HG03135 (cell line): ENCODE data around the gene SLCO3A1.

Experiments
- ATAC-seq: cut with Tn5 transposase; IDR thresholded peaks from one replicate; pipeline ENCODE4 v1.9.1; 2021; ENCODE audit warnings: mild to moderate bottlenecking, moderate library complexity; ENCODE audit not compliant: unreplicated experiment

SLCO3A1 gene

DNA sequence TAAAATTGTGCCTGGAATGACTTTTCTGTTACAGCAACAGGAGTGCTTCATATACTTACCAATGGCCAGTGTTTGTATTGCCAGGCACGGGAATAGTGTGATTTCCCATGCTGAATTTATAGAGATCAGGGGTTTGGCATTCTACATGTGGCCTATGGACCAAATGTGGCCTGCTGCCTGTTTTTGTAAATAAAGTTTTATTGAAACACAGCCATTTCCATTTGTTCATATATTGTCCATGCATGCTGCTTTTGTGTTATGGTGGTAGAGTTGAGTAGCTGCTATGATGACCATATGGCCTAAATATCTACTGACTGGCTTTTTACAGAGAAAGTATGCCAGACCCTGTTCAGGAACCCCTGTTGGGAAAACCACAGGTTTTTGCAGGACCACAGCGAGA is 55.6 kb downstream of the SLCO3A1 start:
- ATAC-seq: no peak

DNA sequence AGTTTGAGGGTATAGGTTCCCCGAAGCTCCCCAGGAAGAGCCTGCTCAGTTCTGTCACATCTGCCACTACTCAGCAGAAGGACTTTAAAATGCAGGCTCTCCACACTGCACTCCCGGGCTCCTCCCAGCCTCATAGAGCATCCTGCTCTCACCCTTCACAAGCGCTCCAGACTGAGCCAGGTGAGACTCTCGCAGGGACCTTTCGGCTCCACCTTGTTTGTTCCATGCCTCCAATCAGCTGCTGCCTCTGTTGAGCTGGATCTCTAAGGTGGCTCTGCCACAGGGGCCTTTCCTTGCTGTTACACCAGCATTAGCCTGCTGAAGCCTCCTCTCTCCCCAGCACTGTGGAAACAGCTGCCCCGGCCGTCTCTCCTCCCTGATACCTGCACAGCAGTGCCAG is 56.1 kb downstream of the SLCO3A1 start:
- no peak for ATAC-seq

DNA sequence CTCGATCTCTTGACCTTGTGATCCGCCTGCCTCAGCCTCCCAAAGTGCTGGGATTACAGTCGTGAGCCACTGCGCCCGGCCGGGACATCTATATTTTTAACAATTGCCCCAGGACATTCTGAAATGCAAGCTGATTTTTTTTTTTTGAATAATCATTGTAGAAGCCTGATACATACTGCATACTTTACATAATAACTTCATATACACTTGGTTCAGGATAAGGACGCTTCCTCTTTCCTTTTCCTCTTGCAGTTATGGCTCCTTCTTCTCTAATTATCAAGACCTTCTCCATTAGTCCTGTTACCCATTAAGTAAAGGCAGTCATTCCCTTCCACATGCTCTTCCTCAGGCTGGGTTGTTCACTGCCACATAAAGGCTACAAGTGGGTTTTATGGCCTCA is 58.3 kb downstream of the SLCO3A1 start:
- ATAC-seq: no peak

DNA sequence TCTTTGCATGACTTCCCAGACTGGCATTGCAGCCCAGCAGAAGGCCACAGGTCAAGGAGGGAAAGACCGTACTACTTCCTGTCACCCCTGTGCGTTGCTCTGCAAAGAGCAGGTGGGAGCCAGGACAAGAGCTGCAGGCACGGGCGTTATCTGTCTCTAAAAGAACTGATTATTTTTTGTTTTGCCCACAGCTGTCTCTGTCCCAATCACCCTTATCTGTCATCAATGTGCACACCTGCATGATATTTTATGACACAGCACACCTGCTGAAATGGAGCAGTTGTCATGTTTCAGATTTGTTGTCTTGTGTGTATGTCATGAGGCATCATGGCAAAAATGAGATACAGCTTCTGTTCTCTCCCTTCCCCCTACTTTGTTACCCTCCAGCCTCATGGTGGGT is 58.8 kb downstream of the SLCO3A1 start:
- no peak for ATAC-seq

DNA sequence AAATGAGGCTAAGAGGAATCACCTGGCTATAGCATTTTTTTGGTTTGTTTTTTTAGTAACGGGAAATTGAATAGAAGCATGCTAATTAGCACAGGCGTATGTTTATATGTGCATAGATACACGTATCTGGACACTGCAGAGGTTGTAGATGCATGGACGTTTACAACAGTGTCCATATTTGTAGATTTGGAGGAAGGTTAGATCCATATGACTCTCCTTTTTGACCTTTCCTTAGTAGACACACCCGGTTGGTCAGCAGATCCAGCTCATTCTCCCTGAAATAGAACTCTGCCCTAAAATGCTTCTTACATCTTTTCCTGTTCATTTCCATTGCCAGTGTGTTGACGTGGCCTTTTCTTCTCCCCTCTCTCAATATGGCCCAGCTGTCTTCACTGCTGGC is 60.1 kb downstream of the SLCO3A1 start:
- no peak for ATAC-seq

DNA sequence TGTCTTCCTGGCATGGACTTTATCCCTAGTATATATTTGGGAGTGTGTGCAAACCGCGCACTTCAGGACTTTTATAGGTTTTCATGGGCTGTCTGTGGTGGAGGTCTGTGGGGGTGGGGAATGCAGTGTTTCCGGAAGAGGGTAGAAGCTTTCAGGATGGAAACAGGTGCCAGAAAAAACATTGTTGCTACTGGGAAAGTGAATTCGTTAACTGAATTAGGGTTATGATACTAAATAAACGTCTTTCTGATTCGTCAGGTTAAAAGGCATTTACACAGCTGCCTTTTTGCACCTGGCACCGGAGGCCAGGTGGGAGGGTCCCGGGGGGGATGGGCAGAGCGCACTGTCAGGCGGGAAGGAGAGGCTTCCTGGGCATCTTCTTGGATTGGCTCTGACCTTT is 62.1 kb downstream of the SLCO3A1 start:
- ATAC-seq: no peak

DNA sequence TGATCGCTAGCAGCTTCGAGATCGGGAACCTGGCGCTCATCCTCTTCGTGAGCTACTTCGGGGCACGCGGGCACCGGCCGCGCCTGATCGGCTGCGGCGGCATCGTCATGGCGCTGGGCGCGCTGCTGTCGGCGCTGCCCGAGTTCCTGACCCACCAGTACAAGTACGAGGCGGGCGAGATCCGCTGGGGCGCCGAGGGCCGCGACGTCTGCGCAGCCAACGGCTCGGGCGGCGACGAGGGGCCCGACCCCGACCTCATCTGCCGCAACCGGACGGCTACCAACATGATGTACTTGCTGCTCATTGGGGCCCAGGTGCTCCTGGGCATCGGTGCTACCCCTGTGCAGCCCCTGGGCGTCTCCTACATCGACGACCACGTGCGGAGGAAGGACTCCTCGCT is 62.5 kb downstream of the SLCO3A1 start:
- ATAC-seq: no peak

DNA sequence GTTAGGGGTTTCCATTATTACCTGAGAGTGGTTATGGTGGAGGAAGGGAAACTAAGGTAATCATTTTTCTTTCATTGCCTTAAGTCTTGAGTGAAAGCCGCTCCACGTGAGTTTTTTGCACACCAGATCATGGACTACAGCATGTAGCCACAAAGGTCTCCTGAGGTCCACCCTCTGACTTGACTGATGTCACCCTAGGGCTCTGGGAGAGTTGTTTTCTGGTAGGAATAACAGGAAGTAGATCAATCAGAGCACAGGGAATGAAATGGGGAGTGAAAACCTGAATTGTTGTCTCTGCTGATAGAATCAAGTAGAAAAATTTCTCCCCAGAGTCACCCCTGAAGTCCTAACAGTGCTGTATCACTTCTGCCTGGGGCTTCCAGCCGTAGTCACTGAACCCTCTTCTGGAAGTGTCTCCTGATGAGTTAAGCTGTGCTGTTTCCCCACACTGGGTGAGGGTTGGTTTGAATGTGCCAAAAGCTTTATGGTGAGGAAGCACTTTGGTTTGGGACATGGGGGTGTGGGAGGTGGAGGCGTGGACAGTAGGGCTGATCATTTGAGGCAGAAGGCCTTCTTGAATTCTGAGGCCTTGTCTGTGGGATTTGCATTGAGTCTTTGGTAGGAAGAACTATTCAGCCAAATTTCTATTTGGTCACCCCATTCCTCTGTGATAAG is 64.3 kb downstream of the SLCO3A1 start:
- no peak for ATAC-seq

DNA sequence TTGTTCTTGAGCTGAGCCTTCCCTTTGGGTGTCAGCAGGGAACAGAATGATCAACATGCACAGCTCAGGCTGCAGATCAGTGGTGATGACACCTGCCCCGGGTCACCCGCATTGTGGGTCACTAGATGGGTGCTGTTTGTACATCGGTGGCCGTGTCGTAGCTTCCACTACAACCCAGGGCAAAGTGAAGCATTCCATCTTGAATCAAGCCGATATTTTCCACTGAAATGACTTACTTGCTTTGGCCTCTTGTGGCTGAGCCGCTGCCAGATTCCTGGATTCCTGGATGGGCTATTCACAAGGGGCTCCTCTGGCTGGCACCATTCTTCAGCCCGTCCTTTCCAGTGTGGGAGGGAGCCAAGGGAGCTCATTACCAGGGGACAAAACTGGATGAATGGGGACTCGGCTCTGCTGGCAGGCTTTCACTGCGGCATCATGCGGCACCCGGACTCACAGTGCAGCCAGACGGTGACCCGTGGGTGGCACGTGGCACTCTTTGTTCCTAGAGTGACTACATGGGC is 65.6 kb downstream of the SLCO3A1 start:
- no peak for ATAC-seq

DNA sequence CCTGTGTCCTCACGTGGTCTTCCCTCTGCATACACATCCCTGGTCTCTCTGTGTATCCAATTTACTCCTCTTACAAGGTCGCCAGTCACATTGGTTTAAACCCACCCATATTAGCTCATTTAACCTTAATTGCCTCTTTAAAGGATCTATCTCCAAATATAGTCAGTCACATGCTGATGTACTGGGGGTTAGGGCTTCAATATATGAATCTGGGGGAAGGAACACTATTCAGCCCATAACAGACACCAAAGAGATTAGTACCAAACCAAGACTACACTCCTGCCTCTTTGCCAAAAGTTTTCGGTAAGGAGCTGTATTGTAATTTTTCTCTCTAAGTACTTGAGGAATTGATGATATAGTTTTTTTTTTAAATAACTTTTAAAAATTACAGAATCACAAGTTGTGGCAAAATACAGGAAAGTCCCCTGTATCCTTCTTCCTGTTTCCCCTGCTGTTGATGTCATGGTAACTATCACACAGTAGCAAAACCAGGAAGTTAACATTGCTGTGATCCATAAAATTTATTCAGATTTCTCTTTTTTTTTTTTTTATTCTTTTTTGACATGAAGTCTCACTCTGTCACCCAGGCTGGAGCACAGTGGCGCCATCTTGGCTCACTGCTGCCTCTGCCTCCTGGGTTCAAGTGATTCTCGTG is 67.8 kb downstream of the SLCO3A1 start:
- no peak for ATAC-seq

DNA sequence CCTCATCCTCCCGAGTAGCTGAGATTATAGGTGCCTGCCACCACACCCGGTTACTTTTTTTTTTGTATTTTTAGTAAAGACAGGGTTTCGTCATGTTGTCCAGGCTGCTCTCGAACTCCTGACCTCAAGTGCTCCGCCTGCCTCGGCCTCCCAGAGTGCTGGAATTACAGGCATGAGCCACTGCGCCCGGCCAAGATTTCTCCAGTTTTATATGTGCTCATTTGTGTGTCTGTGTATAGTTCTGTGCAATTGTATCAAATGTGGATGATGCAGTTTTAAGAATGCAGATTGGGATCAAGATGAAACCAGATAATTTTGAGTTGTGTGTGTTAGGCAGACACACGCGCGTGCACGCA is 68.3 kb downstream of the SLCO3A1 start:
- no peak for ATAC-seq

DNA sequence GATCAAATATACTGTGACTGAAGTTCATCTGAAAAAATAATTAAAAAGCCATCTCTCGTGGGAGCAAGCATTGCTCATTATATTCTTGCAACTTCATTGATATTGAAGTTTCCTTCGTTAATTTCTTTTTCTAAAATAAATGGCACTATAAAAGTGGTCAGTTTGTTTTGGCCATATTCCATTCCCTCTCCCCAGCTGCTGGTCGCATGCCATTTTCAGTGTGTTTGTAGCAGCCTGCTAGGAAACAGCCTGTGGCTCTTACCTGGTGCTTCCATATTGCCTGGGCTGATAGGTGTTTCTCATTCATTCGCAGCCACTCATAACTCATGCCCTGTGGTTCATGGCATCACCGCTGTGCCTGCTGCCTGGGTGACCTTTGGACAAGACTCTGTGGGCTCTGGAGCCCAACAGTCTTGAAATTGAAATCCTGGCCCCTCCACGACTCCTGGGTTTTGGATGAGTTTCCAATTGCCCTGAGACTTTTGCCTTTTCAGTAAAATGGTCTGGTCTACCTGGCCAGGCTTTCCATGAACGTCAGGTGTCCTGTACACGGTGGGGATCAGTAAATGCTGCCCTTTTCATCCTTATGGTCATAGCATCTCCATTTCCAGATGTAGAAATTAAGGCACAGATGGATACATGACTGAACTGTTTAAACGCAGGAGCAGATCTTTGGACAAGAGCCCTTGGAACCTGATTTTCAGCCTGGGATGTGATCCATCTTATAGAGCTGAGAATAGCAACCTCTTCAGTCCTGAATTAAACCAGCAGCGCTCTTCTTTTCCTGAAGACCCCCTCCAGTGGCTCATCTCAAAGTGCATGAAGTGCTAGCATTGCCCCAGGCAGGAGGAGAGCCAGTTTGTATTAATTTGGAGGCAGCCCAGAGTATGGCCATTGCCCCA is 69.4 kb downstream of the SLCO3A1 start:
- ATAC-seq: no peak

DNA sequence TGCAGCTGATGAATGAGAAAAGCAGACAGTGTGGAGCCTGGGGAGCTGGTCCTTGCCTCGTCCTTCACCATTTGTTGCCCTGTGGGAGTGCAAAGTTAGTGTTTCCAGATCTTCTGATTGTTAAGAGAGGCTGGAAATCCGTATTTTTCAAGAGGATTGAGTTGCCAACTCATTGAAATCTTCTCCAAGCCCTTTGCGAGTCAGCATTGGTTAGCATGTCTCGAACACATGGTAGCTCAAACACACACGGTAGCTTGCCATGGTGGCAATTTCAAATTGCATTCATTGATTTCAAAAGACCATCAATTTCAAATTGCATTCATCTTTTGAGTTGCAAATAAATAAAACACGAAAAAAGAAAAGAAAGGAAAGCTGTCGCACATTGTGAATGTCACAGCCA is 70.7 kb downstream of the SLCO3A1 start:
- ATAC-seq: no peak

DNA sequence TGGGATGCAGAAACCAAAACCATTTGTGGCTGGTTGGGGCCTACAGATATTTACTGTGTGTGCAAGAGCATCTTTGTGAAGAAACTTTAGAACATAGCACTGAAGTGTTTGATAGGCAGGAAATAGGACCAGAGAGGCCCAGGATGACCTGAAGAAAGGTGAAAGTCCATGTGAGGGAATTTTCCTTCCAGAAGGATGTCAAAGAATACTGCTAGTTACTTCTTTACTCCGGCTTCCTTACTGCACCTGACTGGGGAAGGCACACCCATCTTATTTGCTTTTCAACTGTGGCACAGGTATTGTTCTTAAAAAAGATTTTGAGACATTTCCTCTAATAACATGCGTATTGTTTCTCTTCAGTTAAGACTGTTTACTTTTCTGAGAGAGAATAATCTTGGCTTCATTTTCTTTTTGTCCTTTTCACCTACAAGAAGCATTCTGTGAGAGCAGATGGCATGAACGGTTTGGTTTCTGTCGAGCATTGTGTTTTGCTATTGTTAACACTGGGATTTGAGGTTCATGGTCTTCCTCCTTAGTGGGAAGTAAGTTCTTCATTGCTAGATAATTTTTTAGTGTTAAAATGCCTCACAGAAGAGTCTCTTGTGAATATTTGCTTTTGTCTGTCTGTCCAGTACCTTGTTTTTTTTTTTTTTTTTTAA is 71.5 kb downstream of the SLCO3A1 start:
- ATAC-seq: no peak

DNA sequence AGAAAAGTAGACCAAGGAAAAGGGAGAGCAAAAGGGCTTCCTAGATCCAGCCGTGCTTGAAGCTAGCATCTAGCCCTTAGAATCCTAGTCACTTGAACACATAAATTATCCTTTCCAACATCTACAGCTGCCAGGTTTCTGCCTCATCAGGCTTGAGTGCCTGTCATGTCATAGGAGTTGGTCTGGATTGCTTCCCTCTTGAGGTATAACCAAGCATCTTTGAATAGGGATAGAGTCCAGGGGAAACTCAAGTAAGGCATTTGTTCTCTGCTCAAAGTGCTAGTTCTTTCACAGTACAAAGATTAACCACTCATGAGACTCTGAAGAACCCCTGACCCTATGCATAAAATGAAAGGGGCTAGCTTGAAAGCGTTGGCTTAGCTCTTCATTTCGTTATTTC is 72.3 kb downstream of the SLCO3A1 start:
- ATAC-seq: no peak

DNA sequence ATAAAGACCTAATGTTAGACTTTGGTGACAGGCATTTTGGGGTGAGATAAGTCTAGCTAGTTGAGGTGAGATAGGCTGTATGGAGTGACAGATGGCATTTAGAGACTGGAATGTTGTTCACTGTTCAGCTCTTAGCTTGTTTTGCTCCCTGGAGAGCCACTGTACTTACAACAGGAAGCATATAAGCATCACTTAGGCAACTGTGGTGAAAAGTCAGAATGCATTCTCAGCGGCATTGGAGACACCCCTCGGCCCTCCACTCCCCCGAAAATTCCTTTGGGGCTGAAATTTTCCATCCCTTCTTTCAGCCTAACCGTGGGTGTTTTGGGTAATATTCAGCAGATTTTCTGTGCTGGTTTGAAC is 73.4 kb downstream of the SLCO3A1 start:
- no peak for ATAC-seq

DNA sequence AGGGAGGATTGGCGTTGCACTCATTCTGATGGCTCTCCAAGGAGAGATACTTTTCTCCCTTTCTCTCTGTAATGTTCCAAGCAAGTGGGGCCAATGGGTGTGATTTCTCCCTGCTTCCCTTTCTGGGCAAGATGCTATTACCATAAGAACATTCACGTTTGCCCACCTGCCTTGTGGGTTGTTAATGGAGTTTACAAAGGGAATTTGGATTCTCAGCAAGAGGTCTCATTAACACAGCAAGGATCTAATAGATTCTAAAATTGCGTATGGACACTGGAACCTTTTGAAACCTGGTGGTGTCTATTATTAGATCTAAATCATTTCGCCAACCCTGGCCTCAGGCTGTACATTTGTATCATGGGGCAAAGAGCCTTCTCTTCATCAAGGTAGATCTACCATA is 74.1 kb downstream of the SLCO3A1 start:
- no peak for ATAC-seq

DNA sequence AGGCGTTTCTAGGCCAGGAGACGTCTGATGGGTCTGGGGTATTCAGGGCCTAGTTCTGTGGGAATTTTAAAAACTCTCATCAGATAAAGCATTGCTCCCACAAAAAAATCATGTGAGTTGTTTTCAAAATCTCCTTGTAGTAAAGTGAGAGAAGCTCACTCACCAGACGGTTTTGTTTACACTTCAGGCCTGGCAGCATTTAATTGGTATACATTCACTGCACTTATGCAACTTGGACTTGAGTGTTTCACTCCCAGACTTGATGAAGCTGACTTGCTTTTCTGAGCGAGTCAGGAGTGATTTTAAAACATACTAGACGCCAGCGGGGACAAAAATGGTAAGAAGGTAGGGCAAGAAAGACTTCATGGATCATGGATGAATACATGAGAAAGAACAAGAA is 75.2 kb downstream of the SLCO3A1 start:
- ATAC-seq: no peak

DNA sequence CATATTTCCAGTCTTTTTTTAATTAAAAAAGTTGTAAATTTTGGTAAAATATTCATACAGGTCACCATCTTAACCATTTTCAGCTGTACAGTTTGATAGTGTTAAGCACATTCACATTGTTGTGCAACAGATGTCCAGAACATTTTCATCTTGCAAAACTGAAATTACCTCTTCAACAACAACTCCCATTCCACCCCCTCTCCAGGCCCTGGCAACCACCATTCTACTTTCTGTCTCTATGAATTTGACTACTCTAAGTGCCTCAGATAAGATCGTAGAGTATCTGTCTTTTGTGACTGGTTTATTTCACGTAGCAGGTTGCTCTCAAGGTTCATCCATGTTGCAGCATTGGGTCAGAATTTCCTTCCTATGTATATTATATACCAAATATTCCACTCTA is 76.0 kb downstream of the SLCO3A1 start:
- no peak for ATAC-seq

DNA sequence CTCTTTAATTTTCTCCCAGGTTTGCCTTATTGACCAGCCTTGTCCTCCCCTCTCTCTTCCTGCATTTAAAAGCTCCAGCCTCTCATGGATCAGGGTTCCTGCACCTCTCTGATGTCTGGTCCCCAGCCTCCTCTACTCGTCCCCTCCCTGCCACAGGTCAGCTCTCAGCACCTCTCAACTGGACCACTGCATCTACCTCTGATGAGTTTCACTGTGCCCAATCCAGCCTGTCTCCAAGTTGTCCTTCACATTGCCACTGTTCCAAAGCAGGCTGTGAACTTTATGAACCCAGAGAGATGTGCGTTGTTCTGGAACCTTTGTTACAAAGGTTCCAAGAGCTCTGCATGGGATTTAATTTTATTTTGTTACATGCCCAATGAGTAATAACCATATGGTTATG is 76.6 kb downstream of the SLCO3A1 start:
- ATAC-seq: no peak

DNA sequence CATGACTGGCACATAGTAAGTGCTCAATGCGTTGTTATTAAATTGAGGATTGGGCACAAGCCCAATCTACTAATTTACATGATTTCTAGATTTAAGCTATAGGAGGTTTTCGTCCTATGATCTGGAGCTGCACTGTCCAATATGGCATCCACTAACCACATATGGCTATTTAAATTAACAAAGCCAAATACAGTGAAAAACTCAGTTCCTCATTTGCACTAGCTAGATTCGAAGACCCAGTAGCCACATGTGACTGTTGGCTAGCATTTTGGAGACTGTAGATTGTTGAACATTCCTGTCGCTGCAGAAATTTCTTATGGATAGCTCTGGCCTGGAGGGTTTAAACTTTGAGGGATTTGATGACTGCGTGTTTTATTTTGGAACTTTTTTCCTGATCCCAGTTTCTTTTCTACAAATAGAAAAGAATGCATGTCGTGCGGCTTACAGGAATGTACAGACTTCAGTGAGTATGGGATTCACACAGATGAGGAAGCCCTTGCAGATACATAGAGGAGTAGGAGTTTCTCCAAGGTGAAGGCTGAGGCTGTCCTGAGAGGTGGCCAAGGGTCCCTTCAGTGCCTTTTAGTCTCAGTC is 82.8 kb downstream of the SLCO3A1 start:
- ATAC-seq: no peak
